HG02970 (cell line): ENCODE data around the gene GPR150.

Experiments used
- ATAC-seq: cut with Tn5 transposase; IDR thresholded peaks from one replicate; pipeline ENCODE4 v1.9.1; 2021; ENCODE audit warnings: mild to moderate bottlenecking, moderate library complexity, moderate number of reproducible peaks; ENCODE audit not compliant: unreplicated experiment, low FRiP score

GPR150 gene

GRCh38 chr5:95620030-95620869, at the start of gene GPR150:
Gene GPR150 (plus strand): TSS chr5:95620087. CDS start chr5:95620276, 189 bp downstream.
- ATAC-seq: peak; percentile 55

- no peak for ATAC-seq
Measured at GRCh38 chr5:95572016-95572415, 47.9 kb upstream of the GPR150 start.

GRCh38 chr5:95581576-95581975, 38.3 kb upstream of the GPR150 start:
- no peak for ATAC-seq

GRCh38 chr5:95583992-95584391, 35.9 kb upstream of the GPR150 start:
- no peak for ATAC-seq

GRCh38 chr5:95590880-95591279, 29.0 kb upstream of the GPR150 start:
- no peak for ATAC-seq

GRCh38 chr5:95591490-95591901, 28.4 kb upstream of the GPR150 start:
- ATAC-seq: no peak

- ATAC-seq: no peak
Measured at GRCh38 chr5:95595289-95595931, 24.5 kb upstream of the GPR150 start.

- no peak for ATAC-seq
Measured at GRCh38 chr5:95599252-95599651, 20.6 kb upstream of the GPR150 start.

- ATAC-seq: no peak
Measured at GRCh38 chr5:95600557-95600956, 19.3 kb upstream of the GPR150 start.

GRCh38 chr5:95605786-95606185, 14.1 kb upstream of the GPR150 start:
- no peak for ATAC-seq

- no peak for ATAC-seq
Measured at GRCh38 chr5:95606419-95606818, 13.5 kb upstream of the GPR150 start.

- ATAC-seq: no peak
Measured at GRCh38 chr5:95609711-95610110, 10.2 kb upstream of the GPR150 start.

GRCh38 chr5:95610546-95610945, 9.3 kb upstream of the GPR150 start:
- ATAC-seq: no peak

GRCh38 chr5:95611396-95611795, 8.5 kb upstream of the GPR150 start:
- ATAC-seq: no peak

GRCh38 chr5:95613514-95613913, 6.4 kb upstream of the GPR150 start:
- ATAC-seq: no peak

- no peak for ATAC-seq
Measured at GRCh38 chr5:95615164-95615467, 4.8 kb upstream of the GPR150 start.

- ATAC-seq: no peak
Measured at GRCh38 chr5:95617057-95617456, 2.8 kb upstream of the GPR150 start.

- ATAC-seq: no peak
Measured at GRCh38 chr5:95619096-95619495, 791 bp upstream of the GPR150 start.

- ATAC-seq: no peak
Measured at GRCh38 chr5:95619514-95620029, 315 bp upstream of the GPR150 start.

GRCh38 chr5:95620870-95621838, 1.3 kb downstream of the GPR150 start:
- ATAC-seq: peak; percentile 25
